Progenitor cell of endocrine pancreas (in vitro differentiated cells): ENCODE results near the gene C2orf81. TPM values are rescaled to one million over a fixed set of nuclear protein-coding genes. Genes with fewer than 3 reads are reported as not detected.
"Not testable (repeated sequence)": the region's sequence is repeated elsewhere in the genome, so short reads cannot be mapped to it uniquely, and the experiment has no call there.

Experiments used
- DNase-seq: peaks from one replicate; pipeline ENCODE4 v3.0.0; 2021; ENCODE audit warnings: low spot score; ENCODE audit not compliant: unreplicated experiment
- H3K27ac Mint-ChIP-seq: 2 replicates; pipeline ENCODE4 v1.8.0; 2021; ENCODE audit warnings: mild to moderate bottlenecking, moderate library complexity, mixed read lengths
- H3K27me3 Mint-ChIP-seq: 2 replicates; pipeline ENCODE4 v1.8.0; 2021; ENCODE audit warnings: mixed read lengths
- H3K36me3 Mint-ChIP-seq: 2 replicates; pipeline ENCODE4 v1.8.0; 2022; ENCODE audit warnings: mixed read lengths; ENCODE audit not compliant: insufficient read depth
- H3K4me1 Mint-ChIP-seq: 2 replicates; pipeline ENCODE4 v1.8.0; 2021; ENCODE audit warnings: low read depth, mixed read lengths
- H3K4me3 Mint-ChIP-seq: 2 replicates; pipeline ENCODE4 v1.8.0; 2021; ENCODE audit warnings: low read depth, mild to moderate bottlenecking, moderate library complexity, mixed read lengths
- H3K9me3 Mint-ChIP-seq: 2 replicates; pipeline ENCODE4 v1.8.0; 2021; ENCODE audit warnings: low read depth, mixed read lengths
- total RNA-seq: library from RNA; stranded (reverse); gene quantifications from 2 replicates; pipeline ENCODE4 v1.2.1, GENCODE V29; 2021
- TF ChIP-seq, protein P1 (sequence below): fragments of 200-600 bp; sonication (generic); IDR thresholded peaks from one replicate; pipeline ENCODE4 v1.5.0; 2021; ENCODE audit warnings: antibody characterized with exemption, mild to moderate bottlenecking; ENCODE audit not compliant: unreplicated experiment

C2orf81 gene
- total RNA-seq, 1 donor from 2014 or later: 13.4 TPM

DNA sequence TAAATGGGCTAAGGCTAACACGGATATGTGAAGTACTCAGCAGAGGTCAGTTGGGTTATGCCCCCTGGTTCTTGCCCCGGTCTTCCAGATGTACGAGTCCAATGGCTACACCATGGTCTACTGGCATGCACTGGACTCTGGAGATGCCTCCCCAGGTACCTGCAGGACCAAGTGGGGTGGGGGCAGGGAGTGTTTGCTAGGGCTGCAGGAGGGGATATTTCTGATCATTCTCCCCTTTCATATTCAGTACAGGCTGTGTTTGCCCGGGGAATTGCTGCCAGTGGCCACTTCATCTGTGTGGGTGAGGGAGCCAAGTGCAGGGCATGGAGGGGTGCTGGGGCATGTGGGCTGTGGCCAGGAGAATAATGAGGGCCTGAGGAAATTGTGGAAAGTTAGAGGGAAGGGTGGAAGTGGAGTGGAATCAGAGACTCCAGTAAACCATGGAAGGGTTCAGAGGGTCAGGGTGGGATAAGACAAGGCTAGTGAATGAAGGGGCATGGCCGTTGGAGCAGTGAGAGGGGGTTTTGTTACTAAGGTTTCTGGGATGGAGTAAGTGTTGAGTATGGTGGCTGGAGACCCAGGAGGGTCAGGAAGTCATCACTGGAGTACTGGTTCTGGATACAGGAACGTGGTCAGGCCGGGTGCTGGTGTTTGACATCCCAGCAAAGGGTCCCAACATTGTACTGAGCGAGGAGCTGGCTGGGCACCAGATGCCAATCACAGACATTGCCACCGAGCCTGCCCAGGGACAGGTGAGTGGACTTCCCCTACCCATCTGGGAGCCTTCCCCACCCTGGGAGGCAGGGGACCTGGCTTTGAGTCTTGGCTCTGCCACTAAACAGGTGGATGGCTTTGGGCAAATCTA lies 2.0 kb upstream of the C2orf81 start:
- H3K9me3 Mint-ChIP-seq: no peaks in the 10 kb centered on the region
- H3K4me1 Mint-ChIP-seq: peaks cover 7% of the 10 kb centered on the region
- no peak overlapping the region for H3K27ac Mint-ChIP-seq
- TF ChIP-seq, protein P1, sequence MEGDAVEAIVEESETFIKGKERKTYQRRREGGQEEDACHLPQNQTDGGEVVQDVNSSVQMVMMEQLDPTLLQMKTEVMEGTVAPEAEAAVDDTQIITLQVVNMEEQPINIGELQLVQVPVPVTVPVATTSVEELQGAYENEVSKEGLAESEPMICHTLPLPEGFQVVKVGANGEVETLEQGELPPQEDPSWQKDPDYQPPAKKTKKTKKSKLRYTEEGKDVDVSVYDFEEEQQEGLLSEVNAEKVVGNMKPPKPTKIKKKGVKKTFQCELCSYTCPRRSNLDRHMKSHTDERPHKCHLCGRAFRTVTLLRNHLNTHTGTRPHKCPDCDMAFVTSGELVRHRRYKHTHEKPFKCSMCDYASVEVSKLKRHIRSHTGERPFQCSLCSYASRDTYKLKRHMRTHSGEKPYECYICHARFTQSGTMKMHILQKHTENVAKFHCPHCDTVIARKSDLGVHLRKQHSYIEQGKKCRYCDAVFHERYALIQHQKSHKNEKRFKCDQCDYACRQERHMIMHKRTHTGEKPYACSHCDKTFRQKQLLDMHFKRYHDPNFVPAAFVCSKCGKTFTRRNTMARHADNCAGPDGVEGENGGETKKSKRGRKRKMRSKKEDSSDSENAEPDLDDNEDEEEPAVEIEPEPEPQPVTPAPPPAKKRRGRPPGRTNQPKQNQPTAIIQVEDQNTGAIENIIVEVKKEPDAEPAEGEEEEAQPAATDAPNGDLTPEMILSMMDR: no peak
- H3K36me3 Mint-ChIP-seq: peaks cover 14% of the 10 kb centered on the region
- no peak for DNase-seq
- H3K4me3 Mint-ChIP-seq: peak overlapping the region; percentile 94
- H3K27me3 Mint-ChIP-seq: peaks cover 4% of the 10 kb centered on the region

DNA sequence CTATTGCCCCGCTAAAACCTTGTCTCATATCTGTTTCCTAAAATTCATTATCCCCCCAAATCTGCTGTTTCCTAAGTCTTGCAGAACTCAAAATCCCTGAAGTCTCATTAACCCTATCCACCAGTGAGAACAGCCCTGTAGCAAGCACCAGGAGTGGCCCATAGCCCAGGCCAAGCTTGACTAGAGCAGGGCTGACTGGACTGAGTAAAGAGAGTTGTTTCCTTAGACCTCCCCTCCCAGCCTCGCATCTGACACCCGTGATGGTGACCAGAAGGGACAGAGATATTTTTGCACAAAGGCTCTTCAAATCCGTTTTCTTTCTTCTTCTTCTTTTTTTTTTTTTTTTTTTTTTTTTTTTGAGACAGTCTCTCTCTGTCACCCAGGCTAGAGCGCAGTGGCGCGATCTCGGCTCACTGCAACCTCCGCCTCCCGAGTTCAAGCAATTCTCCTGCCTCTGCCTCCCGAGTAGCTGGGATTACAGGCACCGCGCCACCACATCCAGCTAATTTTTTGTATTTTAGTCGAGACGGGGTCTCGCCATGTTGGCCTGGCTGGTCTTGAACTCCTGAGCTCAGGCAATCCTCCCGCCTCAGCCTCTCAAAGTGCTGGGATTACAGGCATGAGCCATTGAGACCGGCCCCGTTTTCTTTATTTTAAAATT lies 846 bp downstream of the C2orf81 start:
- not testable (repeated sequence) for H3K27me3 Mint-ChIP-seq
- Mint-ChIP-seq H3K27ac (peak overlapping the region; percentile 92), H3K4me3 (peak overlapping the region; percentile 94)

DNA sequence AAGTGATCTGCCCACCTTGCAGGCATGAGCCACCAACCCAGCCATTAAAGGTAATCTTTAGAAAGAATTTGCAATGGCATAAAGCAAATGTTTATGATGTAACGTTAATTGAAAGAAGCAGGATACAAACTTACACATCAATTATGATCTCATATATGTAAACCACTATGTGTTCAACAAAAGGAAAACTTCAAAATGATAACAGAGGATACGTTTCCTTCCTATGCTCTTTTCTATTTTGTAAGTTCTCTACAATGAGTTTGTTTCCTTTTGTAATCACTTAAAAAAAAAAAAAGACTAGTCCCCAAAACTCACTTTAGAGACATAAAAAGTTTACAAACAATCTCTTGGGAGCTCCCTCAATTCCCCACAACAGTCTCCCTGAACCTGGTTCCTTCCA lies 1.4 kb downstream of the C2orf81 start:
- Mint-ChIP-seq H3K27me3 (peaks cover 4% of the 10 kb centered on the region), H3K9me3 (no peaks in the 10 kb centered on the region), H3K4me1 (peaks cover 7% of the 10 kb centered on the region), H3K27ac (no peak overlapping the region), H3K4me3 (peak overlapping the region; percentile 37), H3K36me3 (no peaks in the 10 kb centered on the region)
- no peak for DNase-seq
- TF ChIP-seq, protein P1: no peak

More for the DNA sequence above, 846 bp downstream of the C2orf81 start:
- not testable (repeated sequence) for H3K36me3 Mint-ChIP-seq, H3K9me3 Mint-ChIP-seq, H3K4me1 Mint-ChIP-seq, DNase-seq

DNA sequence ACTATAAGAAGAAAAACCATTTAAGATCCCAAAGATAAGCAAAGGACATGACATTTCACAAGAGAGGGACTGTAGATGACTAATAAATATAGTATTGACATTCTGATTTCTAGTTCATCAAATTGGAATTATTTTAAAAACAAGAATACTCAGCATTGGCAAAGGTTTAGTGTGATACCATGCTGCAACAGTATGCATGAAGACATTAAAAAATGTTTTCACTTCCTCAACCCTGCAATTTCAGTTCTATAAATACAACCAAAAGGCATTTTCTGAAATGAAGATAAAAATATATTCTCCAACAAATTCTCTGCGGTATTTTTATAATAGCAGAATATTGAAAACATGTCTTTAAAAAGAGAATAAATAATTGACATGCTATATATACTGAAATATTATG lies 2.1 kb downstream of the C2orf81 start:
- Mint-ChIP-seq H3K4me1 (peaks cover 7% of the 10 kb centered on the region), H3K4me3 (no peak overlapping the region), H3K27ac (no peak overlapping the region), H3K27me3 (peaks cover 4% of the 10 kb centered on the region), H3K9me3 (no peaks in the 10 kb centered on the region), H3K36me3 (no peaks in the 10 kb centered on the region)
- TF ChIP-seq, protein P1: no peak
- no peak for DNase-seq

DNA sequence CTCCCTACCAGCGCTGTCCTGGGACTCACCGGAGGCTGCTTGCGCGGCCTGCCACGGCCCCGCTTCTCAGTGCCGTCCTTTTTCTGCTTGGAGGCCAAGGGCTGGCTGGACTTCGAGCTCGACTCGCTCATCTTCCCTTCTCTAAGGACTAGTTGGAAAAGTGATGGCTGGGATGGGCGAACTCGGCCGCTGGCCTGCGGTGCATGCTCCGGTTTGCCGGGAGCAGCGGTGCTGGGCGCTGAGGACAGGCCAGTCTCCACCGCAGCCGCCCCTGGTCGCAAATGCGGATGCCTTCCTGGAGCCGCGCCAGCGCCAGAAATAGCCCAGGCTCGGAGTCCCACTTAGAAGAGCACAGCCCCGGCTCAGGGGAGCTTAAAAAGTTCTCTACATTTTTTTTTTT lies 3.1 kb downstream of the C2orf81 start:
- no peak overlapping the region for H3K4me3 Mint-ChIP-seq
- no peaks in the 10 kb centered on the region for H3K9me3 Mint-ChIP-seq
- H3K27me3 Mint-ChIP-seq: peaks cover 4% of the 10 kb centered on the region
- peaks cover 7% of the 10 kb centered on the region for H3K4me1 Mint-ChIP-seq
- H3K36me3 Mint-ChIP-seq: no peaks in the 10 kb centered on the region
- no peak overlapping the region for H3K27ac Mint-ChIP-seq
- TF ChIP-seq, protein P1: no peak
- DNase-seq: no peak
